Stimulated activated CD4-positive, alpha-beta T cell treated with anti-CD3 and anti-CD28 coated beads, Interleukin-15, amount 100 ng/mL, for 1 hour (primary cell): ENCODE results near the gene RP9.

Experiments used
- DNase-seq, 2 donors: peaks; one replicate each; pipeline ENCODE4 v3.0.0-alpha.2; 2020; ENCODE audit warnings: low read depth in 1 of 2, low spot score in 1 of 2

Gene RP9

DNA sequence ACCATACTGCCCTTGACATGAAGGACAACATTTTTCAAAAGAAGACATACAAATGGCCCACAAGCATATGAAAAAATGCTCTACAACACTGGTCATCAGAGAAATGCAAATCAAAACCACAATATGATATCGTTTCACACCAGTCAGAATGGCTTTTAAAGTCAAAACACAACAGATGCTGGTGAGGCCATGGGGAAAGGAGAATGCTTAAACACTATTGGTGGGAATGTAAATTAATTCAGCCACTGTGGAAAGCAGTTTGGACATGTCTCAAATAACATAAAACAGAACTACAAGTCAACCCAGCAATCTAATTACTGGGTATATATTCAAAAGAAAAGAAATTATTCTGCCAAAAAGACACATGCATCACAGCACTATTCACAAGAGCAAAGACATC is 42.4 kb downstream of the RP9 start:
- DNase-seq = no peak

DNA sequence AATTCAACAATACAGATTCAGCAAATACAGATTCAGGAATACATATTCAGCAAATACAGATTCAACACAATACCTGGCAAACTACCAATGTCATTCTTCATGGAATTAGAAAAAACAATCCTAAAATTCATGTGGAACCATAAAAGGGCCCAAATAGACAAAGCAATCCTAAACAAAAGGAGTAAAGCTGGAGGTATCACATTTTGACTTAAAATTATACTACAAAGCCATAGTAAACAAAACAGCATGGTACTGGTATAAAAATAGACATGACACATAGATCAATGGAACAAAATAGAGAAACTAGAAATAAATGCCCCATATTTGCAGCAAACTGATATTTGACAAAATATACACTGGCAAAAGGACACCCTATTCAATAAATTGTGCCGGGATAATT is 43.2 kb downstream of the RP9 start:
- no peak for DNase-seq

DNA sequence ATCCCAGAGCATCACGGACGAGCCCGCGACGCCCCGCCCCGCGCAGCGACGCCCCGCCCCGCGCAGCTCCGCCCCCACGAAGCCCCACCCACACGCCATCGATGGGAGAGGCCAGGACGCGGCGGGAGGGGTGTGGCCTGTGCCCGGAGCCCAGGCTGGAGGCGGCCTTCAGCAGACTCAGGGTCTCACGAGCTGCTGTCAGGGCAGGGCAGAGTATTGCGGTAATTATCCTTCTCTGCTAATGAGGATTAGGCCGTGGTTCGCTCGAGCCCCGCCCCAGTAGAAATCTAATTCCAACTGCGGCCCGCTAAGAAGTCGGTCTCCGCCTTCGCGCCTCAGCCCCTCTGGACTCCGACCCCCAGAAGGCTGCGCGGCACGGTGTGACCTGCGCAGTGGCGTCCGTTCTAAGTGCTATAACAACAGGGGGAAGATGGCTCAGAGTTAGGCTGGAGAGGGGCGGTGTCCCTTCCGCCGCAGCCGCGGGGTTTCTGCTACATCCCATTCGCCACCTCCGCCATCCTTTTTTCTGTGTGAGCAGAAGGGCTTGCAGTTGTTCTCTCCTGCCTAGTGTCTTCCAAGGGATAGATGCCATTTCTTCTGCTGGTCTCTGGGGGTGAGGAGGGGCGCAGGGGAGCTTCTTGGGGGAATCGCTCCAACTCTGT is 46.3 kb downstream of the RP9 start:
- DNase-seq = peak; percentile 84 to 88

DNA sequence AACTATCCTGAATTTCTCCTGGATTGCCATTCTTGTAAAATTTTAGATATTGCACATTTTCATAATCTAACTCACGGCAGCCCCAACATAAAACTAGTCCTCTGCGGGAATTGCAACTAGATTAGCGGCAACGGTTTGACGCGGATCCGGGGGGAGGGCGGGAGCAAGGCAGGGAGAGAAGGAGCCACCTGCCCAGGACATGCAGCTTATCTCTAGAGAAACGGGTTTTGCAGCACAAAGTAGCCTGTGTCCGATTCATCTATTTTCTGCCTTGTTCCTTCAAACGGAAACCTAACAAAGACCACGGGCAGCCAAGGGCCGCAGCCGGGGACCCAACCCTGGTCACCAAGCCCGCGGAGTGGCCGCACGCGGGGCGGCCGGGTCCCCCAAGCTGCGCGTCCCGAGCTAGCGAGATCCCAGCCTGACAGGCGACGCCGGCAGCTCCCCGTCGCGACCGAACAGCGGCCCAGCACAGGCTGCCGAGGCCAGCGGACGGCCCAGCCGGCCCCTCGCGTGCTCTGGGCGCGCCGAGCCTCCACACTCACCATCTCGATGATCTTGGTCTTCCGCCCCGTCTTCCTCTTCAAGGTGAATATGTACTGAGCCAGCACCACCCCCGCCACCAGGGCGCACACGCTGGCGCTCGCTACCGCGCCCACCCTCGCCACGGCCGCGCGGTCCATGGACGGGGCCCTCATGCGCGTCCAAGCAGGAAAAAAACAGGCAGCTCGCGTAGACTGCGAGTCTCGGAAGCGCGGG is 47.0 kb downstream of the RP9 start, which contains the start of gene NT5C3A:
Gene NT5C3A, minus strand, starts transcription at position 754 of the 759 bp plus-strand sequence. Its CDS starts 71 bp downstream, at position 683.
- DNase-seq = peak in 1 of 2 donors; percentile 10

DNA sequence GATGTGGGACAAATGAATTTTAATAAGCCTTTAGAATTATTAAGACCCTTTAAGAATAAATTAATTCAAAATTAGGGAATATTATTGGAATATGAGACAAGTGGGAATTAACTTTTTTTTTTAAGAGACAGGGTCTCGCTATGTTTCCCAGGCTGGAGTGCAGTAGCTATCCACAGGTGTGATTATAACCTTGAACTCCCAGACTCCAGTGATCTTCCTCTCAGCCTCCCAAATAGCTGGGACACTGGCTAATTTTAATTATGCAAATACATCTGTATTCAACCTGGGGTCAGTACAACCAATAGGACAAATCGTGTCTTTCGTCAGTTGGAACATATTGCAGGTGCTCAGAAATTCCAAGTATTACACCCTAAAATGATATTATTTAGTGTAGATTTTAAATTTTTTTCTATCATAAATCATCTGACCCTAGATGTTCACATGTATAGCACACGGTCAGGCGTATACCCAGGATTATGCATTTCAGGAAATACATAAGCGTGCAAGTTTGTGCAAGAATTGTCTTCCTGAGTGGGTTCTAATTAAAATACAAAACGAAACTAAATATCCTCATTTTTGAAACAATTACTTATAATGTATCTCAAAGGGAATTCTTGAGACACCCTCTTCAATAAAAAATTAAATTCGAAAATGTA is 47.8 kb downstream of the RP9 start:
- DNase-seq = no peak

DNA sequence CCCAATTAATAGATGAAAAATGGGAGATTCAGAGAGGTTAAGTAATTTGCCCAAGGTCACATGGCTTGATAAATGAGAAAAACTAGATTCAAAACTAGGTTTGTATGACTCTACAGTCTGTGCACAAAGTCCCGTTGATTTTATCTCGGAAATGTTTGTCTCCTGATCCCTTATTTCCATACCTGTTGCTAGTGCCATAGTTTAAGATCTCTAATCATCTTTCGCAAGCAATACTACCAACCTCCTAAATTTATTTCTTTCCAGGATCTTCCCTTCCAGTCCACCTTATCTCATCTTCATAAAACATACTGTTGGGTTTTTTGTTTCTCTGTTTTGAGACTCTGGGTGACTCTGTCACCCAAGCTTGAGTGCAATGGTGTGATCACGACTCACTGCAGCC is 49.6 kb downstream of the RP9 start:
- DNase-seq = no peak

DNA sequence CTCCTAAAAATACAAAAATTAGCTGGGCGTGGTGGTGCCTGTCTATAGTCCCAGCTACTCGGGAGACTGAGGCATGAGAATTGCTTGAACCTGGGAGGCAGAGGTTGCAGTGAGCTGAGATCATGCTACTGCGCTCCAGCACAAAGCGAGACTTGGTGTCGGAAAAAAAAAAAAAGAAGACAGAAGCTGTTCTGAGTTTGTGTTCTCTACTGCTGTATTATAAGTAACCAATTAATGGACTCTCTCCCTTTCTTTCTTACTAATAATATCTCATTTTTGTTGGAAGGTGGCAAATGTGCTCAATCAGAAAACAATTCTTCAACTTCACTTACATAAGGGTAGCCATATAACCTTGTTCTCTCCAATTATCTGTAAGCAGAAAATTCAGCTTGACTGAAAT is 54.0 kb downstream of the RP9 start:
- DNase-seq = no peak

DNA sequence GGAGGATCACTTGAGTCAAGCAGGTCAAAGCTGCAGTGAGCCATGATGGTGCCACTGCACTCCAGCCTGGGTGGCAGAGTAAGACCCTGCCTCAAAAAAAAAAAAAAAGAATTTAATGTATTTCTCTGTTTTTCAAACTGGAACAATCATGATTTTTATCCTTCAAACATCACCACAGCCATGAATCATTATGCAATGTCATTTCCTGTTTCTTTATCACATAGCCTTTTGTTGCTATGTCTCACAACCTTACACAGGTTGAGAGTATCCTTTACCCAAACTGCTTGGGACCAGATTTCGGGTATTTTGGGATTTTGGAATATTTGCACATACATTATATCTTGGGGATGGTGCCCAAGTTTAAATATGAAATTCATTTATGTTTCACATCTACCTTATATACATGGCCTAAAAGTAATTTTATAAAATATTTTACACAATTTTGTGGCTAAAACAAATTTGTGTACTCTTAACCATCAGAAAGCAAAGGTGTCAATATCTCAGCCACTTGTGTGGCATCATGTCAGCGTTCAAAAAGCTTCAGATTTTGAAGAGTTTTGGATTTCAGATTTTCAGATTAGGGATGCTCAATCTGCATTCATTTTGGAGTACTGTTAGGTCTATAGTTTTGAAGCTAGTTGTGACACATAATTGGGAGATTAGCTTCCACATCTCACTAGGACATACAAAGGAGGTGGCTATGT is 54.8 kb downstream of the RP9 start:
- DNase-seq = no peak

DNA sequence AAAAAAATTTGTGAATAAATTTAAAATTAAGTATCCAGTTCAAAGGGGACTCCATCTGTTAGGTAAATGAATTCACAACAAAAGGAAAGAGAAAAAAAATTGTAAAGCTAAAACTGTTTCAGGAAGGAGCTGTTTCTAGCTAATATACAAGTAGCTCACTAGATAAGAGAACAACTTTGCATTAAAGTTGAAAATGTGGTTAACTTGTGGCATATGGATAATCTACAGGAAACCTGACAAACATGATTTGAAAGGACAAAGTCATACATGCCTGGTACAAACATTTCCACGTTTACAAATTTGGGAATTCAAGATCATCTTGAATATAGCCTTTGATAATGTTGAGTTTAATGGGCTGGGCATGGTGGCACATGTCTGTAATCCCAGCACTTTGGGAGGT is 55.5 kb downstream of the RP9 start:
- no peak for DNase-seq

DNA sequence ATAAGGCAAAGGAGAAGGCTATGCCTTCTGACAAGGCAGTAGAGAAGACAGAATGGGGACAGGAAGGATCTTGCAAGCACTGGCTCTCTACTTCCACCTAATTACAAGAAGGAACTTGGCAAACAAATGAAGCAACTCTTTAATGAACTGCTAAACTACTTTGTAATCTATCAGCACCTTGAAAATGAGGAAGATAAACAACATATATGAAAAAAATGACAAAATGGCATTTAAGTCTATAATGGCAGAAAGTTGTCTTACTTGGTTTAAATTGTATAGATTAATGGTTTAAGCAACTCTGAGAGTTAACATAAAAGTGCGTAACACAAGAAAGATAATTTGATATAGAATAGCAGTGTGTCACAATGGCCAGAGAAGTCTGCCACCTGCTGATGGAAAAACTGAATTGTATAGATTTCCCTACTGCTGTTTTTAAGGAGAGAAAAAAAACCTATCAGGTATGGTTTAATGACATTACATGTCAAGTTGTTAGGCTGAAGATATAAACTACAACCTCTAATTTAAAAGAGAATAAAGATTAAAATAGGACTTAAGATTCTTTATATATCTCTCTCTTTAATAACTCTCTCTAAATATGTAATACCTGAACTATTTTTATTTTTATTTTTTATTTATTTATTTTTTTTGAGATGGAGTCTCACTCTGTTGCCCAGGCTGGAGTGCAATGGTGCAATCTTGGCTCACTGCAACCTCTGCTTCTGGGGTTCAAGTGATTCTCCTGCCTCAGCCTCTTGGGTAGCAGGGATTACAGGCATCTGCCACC is 58.5 kb downstream of the RP9 start:
- DNase-seq = no peak

DNA sequence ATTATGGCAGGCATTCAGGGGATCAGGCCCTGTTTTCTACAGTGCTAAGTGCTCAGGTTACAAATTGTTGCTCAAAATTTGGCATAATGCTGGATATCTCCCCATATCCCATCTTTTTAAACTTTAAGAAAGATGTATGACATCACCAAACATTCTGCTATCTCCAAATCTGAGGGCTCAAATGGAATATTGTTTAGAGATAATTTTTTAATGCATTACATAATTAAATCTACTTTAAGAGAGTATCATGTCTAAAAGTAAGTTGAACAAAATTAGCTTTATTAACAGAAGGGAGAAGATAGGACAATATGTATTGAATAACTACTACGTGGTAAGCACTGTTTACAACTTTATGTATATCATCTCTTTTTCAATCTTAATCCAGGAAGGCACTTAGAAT is 60.5 kb downstream of the RP9 start:
- DNase-seq = no peak

DNA sequence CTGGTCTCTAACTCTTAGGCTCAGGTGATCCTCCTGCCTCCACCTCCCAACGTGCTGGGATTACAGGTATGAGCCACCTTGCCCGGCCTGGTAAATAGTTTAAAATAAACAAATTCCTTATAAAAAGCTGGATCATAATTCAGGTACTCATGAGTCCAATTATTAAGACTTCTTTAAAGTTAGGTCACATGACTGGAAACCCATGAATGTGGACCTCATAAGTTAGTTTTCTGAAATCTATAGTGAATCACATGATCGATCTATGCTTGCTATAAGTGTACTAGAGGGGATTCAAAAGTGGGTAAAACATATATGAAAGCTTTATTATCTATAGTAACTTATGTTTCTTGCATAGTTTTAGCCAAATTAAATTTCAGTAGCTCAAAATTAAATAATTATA is 60.9 kb downstream of the RP9 start:
- no peak for DNase-seq

DNA sequence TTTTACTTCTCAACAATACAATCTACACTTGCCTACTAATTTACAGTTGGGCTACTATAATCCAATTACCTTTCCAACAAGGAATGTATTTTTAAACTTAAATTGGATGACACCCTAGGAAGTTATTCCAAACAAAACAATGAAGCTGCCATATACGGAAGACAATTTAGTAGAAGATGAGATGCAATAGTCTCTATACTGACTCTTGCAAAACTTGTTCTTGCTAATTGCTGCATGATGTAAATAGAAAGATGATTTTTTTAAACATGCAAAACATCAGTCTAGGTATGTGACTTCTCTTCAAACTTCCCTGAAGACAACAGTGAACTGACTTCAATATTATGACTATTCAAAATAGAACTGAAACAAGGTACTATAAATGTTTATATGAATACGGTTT is 64.2 kb downstream of the RP9 start:
- DNase-seq = no peak
